ENCODE measurements around the gene RNF207.

DNA sequence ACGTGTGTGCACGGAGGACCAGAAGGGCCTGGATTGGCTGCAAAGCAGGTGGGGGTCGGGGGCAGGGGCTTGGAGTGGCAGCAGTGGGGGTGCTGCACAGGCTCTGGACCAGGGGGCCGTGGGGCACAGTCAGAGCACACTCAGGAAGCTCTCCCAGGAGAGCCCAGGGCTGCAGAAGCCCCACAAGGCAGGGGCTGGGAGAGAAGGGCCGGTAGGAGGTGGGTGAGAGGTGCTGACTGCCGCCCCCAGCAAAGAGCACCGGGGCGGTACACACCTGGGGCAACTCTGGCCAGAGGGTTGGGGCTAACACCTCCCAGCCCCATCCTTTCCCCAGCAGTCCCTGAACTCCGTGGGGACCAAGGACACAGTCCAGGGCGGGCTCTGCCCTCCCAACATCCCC is 39.7 kb upstream of the RNF207 start:
- TF ChIP-seq TCF12 (IDR thresholded peaks at IDR 0.05; ENCODE audit: low read depth) (no peak), ZBTB7A (IDR thresholded peaks at IDR 0.05; ENCODE audit: low read depth) (no peak), CREB1 (IDR thresholded peaks at IDR 0.05; ENCODE audit: low read depth) (no peak), CEBPB (IDR thresholded peaks at IDR 0.05) (no peak), YY1 (IDR thresholded peaks at IDR 0.05; ENCODE audit: low read depth) (no peak), RAD21 (IDR thresholded peaks at IDR 0.05; ENCODE audit: low read depth) (no peak), FOXM1 (IDR thresholded peaks at IDR 0.05; ENCODE audit: borderline replicate concordance, low read depth) (no peak), EGR1 (IDR thresholded peaks at IDR 0.05) (no peak), TAF1 (IDR thresholded peaks at IDR 0.05; ENCODE audit: low read depth) (no peak)
- TF ChIP-seq, protein P1, sequence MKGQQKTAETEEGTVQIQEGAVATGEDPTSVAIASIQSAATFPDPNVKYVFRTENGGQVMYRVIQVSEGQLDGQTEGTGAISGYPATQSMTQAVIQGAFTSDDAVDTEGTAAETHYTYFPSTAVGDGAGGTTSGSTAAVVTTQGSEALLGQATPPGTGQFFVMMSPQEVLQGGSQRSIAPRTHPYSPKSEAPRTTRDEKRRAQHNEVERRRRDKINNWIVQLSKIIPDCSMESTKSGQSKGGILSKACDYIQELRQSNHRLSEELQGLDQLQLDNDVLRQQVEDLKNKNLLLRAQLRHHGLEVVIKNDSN (IDR thresholded peaks at IDR 0.05) = no peak
- TF ChIP-seq, protein P2, sequence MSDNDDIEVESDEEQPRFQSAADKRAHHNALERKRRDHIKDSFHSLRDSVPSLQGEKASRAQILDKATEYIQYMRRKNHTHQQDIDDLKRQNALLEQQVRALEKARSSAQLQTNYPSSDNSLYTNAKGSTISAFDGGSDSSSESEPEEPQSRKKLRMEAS (IDR thresholded peaks at IDR 0.05) = no peak
